ENCODE data around the gene TWIST2.

DNA sequence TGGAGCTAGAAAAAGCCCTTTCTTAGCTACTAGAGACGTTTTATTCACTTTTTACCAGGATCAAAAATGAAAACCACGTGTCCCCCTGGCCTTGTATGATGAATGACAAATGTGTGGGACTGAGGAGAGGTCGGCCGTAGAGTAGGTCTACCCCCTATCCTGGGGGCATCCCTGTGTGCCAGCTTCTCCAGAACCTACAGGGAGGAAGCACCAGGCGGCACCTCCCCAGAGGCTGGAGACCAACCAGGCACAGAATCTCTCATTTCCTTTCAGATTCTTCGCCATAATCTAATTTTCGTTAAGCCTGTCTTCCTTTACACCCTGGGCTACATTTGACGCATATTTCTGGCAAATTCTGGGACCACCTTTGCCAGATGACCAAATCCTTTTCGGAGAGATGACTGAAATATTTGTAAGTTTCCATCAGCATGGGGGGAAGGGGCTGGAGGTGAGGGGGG, 15.9 kb downstream of the TWIST2 start:
- TF ChIP-seq POLR2AphosphoS5 (IDR thresholded peaks at IDR 0.05; ENCODE audit: low read depth), result no peak
- TF ChIP-seq, protein P1, sequence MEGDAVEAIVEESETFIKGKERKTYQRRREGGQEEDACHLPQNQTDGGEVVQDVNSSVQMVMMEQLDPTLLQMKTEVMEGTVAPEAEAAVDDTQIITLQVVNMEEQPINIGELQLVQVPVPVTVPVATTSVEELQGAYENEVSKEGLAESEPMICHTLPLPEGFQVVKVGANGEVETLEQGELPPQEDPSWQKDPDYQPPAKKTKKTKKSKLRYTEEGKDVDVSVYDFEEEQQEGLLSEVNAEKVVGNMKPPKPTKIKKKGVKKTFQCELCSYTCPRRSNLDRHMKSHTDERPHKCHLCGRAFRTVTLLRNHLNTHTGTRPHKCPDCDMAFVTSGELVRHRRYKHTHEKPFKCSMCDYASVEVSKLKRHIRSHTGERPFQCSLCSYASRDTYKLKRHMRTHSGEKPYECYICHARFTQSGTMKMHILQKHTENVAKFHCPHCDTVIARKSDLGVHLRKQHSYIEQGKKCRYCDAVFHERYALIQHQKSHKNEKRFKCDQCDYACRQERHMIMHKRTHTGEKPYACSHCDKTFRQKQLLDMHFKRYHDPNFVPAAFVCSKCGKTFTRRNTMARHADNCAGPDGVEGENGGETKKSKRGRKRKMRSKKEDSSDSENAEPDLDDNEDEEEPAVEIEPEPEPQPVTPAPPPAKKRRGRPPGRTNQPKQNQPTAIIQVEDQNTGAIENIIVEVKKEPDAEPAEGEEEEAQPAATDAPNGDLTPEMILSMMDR (IDR thresholded peaks at IDR 0.05; ENCODE audit: insufficient read depth, low read length), result no peak

Measured in HL-60 (cell line).